ENCODE results near the gene HNRNPU. TPM values are rescaled to one million over a fixed set of nuclear protein-coding genes. Genes with fewer than 3 reads are reported as not detected.

Gene HNRNPU
- polyA plus RNA-seq, 3 donors, result 71.5 to 197 (median 143) TPM

DNA sequence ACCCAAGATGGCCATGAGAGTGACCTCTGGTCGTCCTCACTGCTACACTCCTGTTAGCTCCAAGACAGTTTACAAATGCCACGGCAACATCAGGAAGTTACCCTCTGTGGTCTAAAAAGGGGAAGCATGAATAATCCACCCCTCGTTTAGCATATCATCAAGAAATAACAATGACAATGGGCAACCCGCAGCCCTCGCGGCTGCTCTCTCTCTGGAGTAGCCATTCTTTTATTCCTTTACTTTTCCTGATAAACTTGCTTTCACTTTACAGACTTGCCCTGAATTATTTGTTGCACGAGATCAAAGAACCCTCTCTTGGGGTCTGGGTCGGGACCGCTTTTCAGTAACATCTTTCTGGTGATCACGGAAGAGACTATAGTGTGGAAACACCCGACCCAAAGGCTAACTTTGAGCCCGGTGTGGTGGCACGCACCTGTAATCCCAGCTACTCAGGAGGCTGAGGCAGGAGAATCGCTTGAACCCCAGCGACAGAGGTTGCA lies 48.7 kb downstream of the HNRNPU start:
- H3K9me3 ChIP-seq (replicated peaks in 1 of 2; ENCODE audit: control insufficient read depth in 1 of 2, insufficient read depth in 1 of 2, low read length in 2 of 2), result no peaks in the 10 kb centered on the region
- peak overlapping the region; percentile 77 for H2AFZ ChIP-seq (ENCODE audit: insufficient read depth, low read depth, low read length, poor library complexity, severe bottlenecking)
- no peaks in the 10 kb centered on the region for H4K20me1 ChIP-seq (ENCODE audit: insufficient read depth, low read length)
- peak overlapping the region; percentile 94 to 98 (median 97) for H3K27ac Mint-ChIP-seq
- peaks cover 0 to 1% of the 10 kb centered on the region in 2 donors for H3K36me3 ChIP-seq (replicated peaks in 1 of 2; ENCODE audit: control insufficient read depth in 1 of 2, insufficient read depth in 2 of 2, low read length in 2 of 2)
- TF ChIP-seq, protein P1, sequence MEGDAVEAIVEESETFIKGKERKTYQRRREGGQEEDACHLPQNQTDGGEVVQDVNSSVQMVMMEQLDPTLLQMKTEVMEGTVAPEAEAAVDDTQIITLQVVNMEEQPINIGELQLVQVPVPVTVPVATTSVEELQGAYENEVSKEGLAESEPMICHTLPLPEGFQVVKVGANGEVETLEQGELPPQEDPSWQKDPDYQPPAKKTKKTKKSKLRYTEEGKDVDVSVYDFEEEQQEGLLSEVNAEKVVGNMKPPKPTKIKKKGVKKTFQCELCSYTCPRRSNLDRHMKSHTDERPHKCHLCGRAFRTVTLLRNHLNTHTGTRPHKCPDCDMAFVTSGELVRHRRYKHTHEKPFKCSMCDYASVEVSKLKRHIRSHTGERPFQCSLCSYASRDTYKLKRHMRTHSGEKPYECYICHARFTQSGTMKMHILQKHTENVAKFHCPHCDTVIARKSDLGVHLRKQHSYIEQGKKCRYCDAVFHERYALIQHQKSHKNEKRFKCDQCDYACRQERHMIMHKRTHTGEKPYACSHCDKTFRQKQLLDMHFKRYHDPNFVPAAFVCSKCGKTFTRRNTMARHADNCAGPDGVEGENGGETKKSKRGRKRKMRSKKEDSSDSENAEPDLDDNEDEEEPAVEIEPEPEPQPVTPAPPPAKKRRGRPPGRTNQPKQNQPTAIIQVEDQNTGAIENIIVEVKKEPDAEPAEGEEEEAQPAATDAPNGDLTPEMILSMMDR (IDR thresholded peaks at IDR 0.05), result no peak
- H3K4me2 ChIP-seq (replicated peaks; ENCODE audit: extremely low read depth, low read length, poor library complexity, severe bottlenecking), result peak overlapping the region; percentile 81
- H3K4me3 ChIP-seq (replicated peaks in 1 of 3; ENCODE audit: low read depth in 2 of 3, low read length in 3 of 3), result peak overlapping the region; percentile 69 to 83 (median 73)
- intact Hi-C loops (cut with micrococcal nuclease), result loop anchor here in 1 of 2 donors (2.0 kb wide), 1 partner anchor 15 kb away; no protein-coding TSS in a partner anchor
- peaks cover 19 to 26% of the 10 kb centered on the region in 2 donors for H3K4me1 ChIP-seq (ENCODE audit: control insufficient read depth in 1 of 2, insufficient read depth in 2 of 2, low read length in 2 of 2)
- WGBS (ENCODE audit: insufficient coverage), result 14% methylated on average over 11 of the region's 15 CpGs
- peak overlapping the region; percentile 96 for H3K9ac ChIP-seq (ENCODE audit: insufficient read depth, low read length, poor library complexity, severe bottlenecking)
- peaks cover 2 to 8% of the 10 kb centered on the region in 2 donors for H3K36me3 Mint-ChIP-seq
- DNase-seq, result peak; percentile 86 to 90 (median 89)
- peaks cover 0 to 2% (median 0%) of the 10 kb centered on the region in 7 donors for H3K9me3 Mint-ChIP-seq
- H3K27me3 Mint-ChIP-seq (ENCODE audit: low read depth in 3 of 3), result peaks cover 0 to 8% (median 2%) of the 10 kb centered on the region in 3 donors
- peak overlapping the region; percentile 87 to 100 for H3K27ac ChIP-seq (ENCODE audit: low read depth in 1 of 2, low read length in 2 of 2)
- peak overlapping the region; percentile 84 to 93 for H3K4me3 Mint-ChIP-seq
- H3K79me2 ChIP-seq (ENCODE audit: insufficient read depth, low read length), result peaks cover 49% of the 10 kb centered on the region
- H3K4me1 Mint-ChIP-seq, result peaks cover 37% of the 10 kb centered on the region
- no peaks in the 10 kb centered on the region for H3K27me3 ChIP-seq (ENCODE audit: control insufficient read depth in 2 of 2, insufficient read depth in 2 of 2, low read length in 2 of 2)

DNA sequence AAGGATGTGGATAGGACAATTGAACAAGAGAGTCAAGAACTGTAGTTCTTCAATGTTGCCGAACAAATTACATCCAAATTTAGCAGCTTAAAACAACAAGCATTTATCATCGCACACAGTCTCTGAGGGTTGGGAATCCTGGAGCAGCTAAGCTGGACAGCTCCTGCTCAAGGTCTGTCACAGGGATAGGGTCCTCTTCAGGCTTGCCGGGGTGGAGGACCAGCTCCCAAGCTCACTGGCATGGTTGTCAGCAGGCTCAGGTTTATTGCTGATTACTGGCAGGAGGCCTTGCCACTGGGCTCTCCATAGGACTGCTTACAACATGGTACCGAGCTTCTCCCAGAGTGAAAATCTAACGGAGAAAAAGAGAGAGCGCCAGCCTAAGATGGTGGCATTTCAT lies 51.0 kb downstream of the HNRNPU start:
- H3K9ac ChIP-seq (ENCODE audit: insufficient read depth, low read length, poor library complexity, severe bottlenecking), result no peak overlapping the region
- H2AFZ ChIP-seq (ENCODE audit: insufficient read depth, low read depth, low read length, poor library complexity, severe bottlenecking), result no peak overlapping the region
- no peak overlapping the region for H3K4me2 ChIP-seq (replicated peaks; ENCODE audit: extremely low read depth, low read length, poor library complexity, severe bottlenecking)
- intact Hi-C loops (cut with micrococcal nuclease), result no loop called here
- Mint-ChIP-seq H3K36me3 (no peaks in the 10 kb centered on the region), H3K4me3 (no peak overlapping the region), H3K9me3 (no peaks in the 10 kb centered on the region), H3K27ac (peak overlapping the region in 2 of 7 donors; percentile 54 to 70), H3K4me1 (peaks cover 29% of the 10 kb centered on the region), H3K27me3 (ENCODE audit: low read depth in 3 of 3) (peaks cover 4 to 18% (median 5%) of the 10 kb centered on the region in 3 donors)
- H3K79me2 ChIP-seq (ENCODE audit: insufficient read depth, low read length), result peaks cover 27% of the 10 kb centered on the region
- H4K20me1 ChIP-seq (ENCODE audit: insufficient read depth, low read length), result no peaks in the 10 kb centered on the region
- 97% methylated on average over 4 of the region's 6 CpGs for WGBS (ENCODE audit: insufficient coverage)
- no peaks in the 10 kb centered on the region for H3K27me3 ChIP-seq (ENCODE audit: control insufficient read depth in 2 of 2, insufficient read depth in 2 of 2, low read length in 2 of 2)
- H3K36me3 ChIP-seq (replicated peaks in 1 of 2; ENCODE audit: control insufficient read depth in 1 of 2, insufficient read depth in 2 of 2, low read length in 2 of 2), result no peaks in the 10 kb centered on the region
- H3K4me1 ChIP-seq (ENCODE audit: control insufficient read depth in 1 of 2, insufficient read depth in 2 of 2, low read length in 2 of 2), result peaks cover 18 to 23% of the 10 kb centered on the region in 2 donors
- no peaks in the 10 kb centered on the region for H3K9me3 ChIP-seq (replicated peaks in 1 of 2; ENCODE audit: control insufficient read depth in 1 of 2, insufficient read depth in 1 of 2, low read length in 2 of 2)
- no peak for DNase-seq
- H3K27ac ChIP-seq (ENCODE audit: low read depth in 1 of 2, low read length in 2 of 2), result no peak overlapping the region
- TF ChIP-seq, protein P1 (IDR thresholded peaks at IDR 0.05), result no peak
- H3K4me3 ChIP-seq (replicated peaks in 1 of 3; ENCODE audit: low read depth in 2 of 3, low read length in 3 of 3), result no peak overlapping the region

Measured in CD14-positive monocyte (primary cell).